ENCODE data around the gene HCN4.

The HCN4 gene

GRCh38 chr15:73385205-73385604 lies 16.4 kb upstream of the HCN4 start:
- DNase-seq (ENCODE audit: low read depth) = no peak
- TF ChIP-seq MYC (IDR thresholded peaks at IDR 0.05; ENCODE audit: low read depth, low read length) = no peak
- no peak for TF ChIP-seq CTCF (IDR thresholded peaks at IDR 0.05; ENCODE audit: low read depth, low read length)
- no peak for TF ChIP-seq POLR2A (IDR thresholded peaks at IDR 0.05; ENCODE audit: extremely low read depth, insufficient read length)
- TF ChIP-seq MAX (IDR thresholded peaks at IDR 0.05; ENCODE audit: low read depth, low read length) = no peak
- no peak overlapping the region for H3K4me3 ChIP-seq (ENCODE audit: low read depth, low read length)

- no peak overlapping the region for H3K4me3 ChIP-seq (ENCODE audit: low read depth, low read length)
- TF ChIP-seq POLR2A (IDR thresholded peaks at IDR 0.05; ENCODE audit: extremely low read depth, insufficient read length) (no peak), MYC (IDR thresholded peaks at IDR 0.05; ENCODE audit: low read depth, low read length) (no peak), CTCF (IDR thresholded peaks at IDR 0.05; ENCODE audit: low read depth, low read length) (no peak), MAX (IDR thresholded peaks at IDR 0.05; ENCODE audit: low read depth, low read length) (no peak)
- no peak for DNase-seq (ENCODE audit: low read depth)
Measured at GRCh38 chr15:73383310-73384189, 14.8 kb upstream of the HCN4 start.

GRCh38 chr15:73382115-73382514 lies 13.4 kb upstream of the HCN4 start:
- DNase-seq (ENCODE audit: low read depth) = no peak
- TF ChIP-seq CTCF (IDR thresholded peaks at IDR 0.05; ENCODE audit: low read depth, low read length) = no peak
- no peak for TF ChIP-seq MAX (IDR thresholded peaks at IDR 0.05; ENCODE audit: low read depth, low read length)
- no peak for TF ChIP-seq POLR2A (IDR thresholded peaks at IDR 0.05; ENCODE audit: extremely low read depth, insufficient read length)
- TF ChIP-seq MYC (IDR thresholded peaks at IDR 0.05; ENCODE audit: low read depth, low read length) = no peak

GRCh38 chr15:73380661-73381060 lies 11.9 kb upstream of the HCN4 start:
- no peak for DNase-seq (ENCODE audit: low read depth)
- TF ChIP-seq MAX (IDR thresholded peaks at IDR 0.05; ENCODE audit: low read depth, low read length) (no peak), POLR2A (IDR thresholded peaks at IDR 0.05; ENCODE audit: extremely low read depth, insufficient read length) (no peak), MYC (IDR thresholded peaks at IDR 0.05; ENCODE audit: low read depth, low read length) (no peak), CTCF (IDR thresholded peaks at IDR 0.05; ENCODE audit: low read depth, low read length) (no peak)
- no peak overlapping the region for H3K4me3 ChIP-seq (ENCODE audit: low read depth, low read length)

More at GRCh38 chr15:73382115-73382514, 13.4 kb upstream of the HCN4 start:
- no peak overlapping the region for H3K4me3 ChIP-seq (ENCODE audit: low read depth, low read length)

- TF ChIP-seq MAX (IDR thresholded peaks at IDR 0.05; ENCODE audit: low read depth, low read length) = no peak
- TF ChIP-seq CTCF (IDR thresholded peaks at IDR 0.05; ENCODE audit: low read depth, low read length) = no peak
- TF ChIP-seq MYC (IDR thresholded peaks at IDR 0.05; ENCODE audit: low read depth, low read length) = no peak
- no peak for TF ChIP-seq POLR2A (IDR thresholded peaks at IDR 0.05; ENCODE audit: extremely low read depth, insufficient read length)
- no peak overlapping the region for H3K4me3 ChIP-seq (ENCODE audit: low read depth, low read length)
- DNase-seq (ENCODE audit: low read depth) = no peak
Measured at GRCh38 chr15:73378089-73378488, 9.3 kb upstream of the HCN4 start.
